Smooth muscle cell of the brain vasculature (primary cell): ENCODE measurements around the gene TJP2.

ENCODE experiments used
- DNase-seq: peaks from one replicate; pipeline ENCODE4 v3.0.0-alpha.2; 2012; ENCODE audit warnings: low read depth, low spot score

TJP2 gene

DNA sequence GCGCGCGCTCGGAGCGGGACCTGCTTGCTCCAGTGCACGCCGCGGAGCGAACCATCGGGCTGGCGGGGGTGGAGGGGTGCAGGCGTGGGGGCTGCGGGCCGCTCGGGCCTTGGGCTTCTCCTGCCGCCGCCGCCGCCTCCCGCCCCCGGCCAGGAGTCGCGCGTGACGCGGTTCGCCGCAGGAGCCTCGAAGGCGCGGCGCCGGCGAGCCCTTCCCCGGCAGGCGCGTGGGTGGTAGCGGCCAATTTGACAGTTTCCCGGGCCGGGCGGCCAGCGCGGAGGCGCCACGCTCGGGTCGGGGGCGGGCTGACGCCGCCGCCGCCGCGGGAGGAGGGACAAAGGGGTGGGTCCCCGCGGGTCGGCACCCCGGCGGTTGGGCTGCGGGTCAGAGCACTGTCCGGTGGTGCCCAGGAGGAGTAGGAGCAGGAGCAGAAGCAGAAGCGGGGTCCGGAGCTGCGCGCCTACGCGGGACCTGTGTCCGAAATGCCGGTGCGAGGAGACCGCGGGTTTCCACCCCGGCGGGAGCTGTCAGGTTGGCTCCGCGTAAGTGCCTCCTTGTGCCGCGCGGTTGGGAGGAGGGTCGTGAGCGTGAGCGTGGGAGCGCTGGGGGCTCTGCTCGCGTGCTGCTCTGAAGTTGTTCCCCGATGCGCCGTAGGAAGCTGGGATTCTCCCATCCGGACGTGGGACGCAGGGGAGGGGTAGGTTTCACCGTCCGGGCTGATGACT, at the start of gene TJP2:
Gene TJP2 (plus strand): TSS at position 387 of the 725 bp plus-strand sequence. CDS start 96 bp downstream, at position 483.
- DNase-seq = no peak

DNA sequence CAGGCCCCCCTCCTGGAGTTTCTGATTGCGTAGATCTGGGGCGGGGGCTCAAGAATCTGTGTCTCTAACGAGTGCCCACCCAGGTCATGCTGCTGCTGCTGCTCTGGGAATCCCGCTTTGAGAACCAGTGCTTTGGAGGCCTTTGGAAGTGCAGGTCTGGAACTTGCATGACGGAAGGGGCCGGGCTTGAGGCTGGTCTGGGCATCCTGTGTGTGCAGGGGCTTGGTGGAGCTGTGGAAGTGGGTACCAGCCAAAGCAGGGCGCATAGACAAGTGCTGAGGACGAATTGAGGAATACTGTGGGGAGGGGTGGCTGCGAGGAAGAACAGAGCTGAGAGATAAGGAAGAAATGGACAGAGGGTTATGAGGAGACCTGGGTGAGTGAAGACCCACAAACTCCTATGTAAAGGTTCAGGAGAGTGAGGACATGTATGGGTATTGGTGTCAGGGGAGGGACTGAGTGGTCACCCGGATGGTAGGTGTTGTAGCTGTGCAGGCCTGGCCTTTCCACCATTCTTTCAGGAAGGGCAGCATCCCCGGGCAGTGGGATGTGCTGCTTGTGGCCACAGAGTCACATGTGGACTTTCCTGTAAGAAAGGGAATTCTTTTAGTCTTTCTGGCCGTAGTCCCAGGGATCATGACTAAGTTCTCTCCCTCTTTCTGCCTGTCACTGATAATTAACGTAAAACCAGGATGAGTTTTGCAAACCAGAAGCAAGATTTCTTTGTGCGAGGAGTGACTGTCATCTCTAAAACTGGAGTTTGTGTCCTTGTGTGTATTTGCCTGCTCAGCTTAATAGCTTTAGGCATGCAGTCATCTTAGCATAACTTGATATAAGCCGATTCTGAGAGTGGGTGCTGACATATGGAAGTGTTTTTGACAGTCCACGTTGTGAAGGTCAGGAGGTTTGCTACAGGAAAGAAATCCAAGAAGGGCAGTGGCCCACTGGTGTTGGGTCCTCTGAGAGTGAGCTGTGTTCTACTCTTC, 43.3 kb upstream of the TJP2 start:
- DNase-seq = no peak

DNA sequence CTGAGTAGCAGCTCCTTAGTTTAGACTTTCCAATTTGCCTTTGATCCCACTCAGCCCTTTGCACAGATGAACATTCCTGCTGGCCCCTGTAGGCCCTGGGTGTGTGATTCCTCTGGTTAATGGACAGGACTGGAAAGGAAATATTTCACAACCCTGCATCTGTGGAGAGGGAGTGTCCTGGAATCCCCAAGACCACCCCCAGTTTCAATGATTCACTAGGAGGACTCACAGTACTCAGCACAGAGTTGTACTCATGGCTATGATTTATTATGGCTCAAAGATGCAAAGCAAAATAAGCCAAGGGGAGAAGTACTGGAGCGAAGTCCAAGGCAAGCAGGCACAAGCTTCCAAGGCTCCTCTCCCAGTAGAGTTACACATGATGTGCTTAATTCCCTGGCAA, 42.4 kb upstream of the TJP2 start:
- no peak for DNase-seq

DNA sequence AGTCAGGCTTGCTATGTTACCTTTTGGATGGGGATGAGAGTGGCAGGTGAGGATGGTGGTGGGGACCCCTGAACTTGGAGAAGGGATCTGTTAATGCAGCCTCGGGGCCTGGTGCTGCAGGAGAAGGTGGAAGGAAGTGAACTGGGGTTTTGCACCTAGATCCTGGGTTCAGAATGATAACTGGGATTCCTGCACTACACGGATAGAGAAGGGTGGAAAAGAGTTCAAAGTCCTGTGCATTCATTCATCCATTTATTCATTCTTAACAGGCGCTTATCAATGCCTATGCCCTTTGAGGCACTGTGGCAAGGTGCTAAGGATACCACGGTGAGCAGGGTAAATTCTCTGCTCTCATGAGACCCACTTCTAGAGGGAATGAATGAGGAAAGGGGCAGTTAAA, 41.7 kb upstream of the TJP2 start:
- no peak for DNase-seq

DNA sequence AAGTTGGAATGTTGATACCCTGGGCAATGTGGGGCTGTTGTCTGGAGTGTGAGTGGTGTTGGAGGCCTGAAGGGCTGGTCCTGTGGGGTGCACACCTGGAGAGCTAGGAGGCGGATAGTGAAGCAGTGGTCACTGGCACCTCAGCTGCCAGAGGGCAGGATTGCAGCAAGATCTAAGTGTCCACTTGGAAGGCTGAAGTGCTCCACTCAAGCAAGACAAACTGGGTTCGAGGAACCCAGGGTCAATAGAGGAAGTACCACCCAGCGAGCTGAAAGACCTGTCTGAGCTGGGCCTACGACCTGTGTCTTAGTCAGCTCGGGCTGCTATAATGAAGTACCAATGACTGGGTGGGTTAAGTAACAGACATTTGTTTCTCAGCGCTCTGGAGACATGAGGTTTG, 39.7 kb upstream of the TJP2 start:
- DNase-seq = no peak

DNA sequence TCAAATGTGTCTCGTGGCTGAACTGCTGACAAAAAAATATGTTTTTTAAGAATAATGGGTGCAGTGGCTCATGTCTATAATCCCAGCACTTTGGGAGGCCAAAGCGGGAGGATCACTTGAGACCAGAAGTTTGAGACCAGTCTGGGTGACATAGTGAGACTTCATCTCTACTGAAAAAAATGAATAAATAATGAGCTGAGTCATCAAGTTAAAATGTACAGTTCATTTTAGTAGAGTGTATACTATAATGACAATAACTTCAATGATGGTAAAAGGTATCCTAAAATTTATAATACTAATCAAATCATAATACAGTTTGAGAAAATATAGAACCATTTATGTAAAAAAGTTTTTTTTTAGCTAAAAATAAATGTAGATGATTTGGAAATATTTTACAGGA, 37.9 kb upstream of the TJP2 start:
- no peak for DNase-seq

DNA sequence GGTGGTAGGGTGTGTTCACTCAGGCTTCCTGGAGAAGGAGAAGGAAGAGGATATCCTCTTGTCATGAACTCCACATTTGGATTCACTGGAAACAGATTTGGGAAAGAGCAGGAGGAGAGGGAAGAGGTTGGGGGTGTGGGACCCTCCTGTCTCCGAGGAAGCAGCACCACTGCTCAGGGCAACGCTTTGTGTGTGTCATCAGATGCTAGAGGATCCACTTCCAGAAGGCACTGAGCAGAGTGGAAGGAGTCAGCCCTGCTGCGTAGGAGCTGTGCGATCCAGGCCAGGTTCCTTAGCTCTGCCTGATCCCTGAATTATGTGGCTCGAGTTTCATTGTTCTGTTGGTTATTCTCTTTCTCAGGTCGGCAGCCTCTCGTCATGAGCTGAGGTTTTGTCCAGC, 37.3 kb upstream of the TJP2 start:
- DNase-seq = no peak

DNA sequence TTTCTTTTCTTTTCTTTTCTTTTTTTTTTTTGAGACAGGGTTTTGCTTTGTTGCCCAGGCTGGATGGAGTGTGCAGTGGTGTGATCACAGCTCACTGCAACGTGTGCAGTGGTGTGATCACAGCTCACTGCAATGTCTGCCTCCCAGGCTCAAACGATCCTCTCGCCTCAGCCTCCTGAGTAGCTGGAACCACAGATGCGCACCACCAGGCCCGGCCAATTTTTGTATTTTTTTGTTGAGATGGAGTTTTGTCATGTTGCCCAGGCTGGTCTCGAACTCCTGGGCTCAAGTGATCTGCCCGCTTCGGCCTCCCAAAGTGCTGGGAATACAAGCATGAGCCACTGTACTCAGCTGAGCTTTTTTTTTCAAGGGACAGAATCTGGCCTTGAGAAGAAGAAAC, 36.8 kb upstream of the TJP2 start:
- DNase-seq = no peak

DNA sequence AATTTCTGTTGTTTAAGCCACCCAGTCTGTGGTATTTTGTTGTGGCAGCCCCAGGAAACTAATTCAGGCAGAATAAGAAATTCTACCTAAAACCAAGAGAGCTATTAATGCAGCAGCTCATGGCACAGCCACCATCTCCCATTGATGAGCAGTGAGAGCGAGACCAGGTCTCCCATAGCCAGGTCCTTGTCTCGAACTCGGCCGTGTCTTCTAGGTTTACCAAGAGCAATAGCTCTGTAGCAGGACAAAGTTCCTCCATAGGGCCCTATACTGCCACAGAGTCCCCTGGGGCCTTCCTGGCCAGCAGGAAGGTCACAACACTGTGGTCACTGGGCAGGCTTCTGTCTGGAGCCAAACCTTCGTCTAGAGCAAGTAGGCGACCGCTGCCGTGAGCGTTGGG, 34.5 kb upstream of the TJP2 start:
- no peak for DNase-seq

DNA sequence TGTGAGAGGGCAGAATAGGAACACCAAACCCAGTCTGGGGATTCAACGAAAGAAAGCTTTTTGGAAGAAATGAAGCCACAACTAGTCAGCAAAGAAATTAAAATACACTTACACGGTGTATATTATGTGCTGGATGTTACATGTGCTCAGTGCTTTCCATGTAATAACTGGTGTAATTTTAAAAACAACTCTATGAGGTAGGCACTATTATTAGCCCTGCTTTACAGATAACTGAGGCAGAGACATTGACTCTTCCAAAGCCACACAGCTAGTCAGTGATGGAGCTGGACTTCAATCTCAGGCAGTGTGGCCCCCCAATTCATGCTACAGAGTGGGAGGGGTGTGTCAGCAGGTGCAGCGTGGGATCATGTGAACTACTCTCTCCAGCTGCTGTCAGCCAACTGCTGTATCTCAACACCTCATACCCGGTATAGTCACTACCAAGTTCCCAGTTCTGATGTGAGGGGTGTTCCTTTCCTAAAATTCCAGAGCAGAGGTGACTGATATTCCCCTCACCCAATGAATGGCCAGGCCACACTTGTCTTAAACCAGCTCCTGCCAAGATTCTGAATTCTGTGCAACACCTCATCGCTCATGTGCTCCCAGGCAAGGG, 33.8 kb upstream of the TJP2 start:
- DNase-seq = no peak

DNA sequence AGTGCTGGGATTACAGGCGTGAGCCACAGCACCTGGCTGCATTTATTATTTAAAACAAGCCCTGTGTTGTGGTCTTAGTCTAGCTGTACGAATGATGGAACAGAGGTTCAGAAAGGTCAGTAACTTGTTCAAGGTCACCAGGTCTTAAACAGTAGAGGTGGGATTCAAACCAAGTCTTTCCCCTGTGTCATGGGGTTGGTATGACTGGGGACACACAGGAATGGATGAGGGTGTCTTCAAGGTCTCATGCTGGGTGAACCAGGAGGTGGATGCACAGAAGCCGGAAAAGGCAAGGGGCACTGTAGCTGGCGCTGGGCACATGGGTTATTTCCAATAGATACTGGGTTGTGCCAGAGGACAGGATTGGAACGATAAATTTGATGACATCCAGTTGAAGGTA, 32.2 kb upstream of the TJP2 start:
- no peak for DNase-seq

DNA sequence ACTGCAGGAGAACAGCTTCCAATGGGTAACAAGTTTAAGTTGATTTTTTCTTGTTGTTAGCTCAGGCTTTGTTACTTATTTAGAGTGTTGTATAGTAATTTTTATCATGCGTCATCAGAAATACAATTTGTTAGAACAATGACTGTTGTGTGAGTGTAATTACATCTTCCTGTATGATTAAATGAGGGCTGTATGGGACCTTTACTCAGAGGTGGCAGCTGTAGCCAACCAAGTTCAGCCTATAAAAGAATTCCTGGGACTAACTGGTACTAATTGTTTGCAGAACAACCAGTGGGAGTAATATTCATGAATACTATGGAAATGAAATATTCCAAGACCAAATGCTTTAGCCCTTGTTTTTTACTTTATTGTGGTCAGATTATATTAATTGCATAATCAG, 30.8 kb upstream of the TJP2 start:
- DNase-seq = no peak

DNA sequence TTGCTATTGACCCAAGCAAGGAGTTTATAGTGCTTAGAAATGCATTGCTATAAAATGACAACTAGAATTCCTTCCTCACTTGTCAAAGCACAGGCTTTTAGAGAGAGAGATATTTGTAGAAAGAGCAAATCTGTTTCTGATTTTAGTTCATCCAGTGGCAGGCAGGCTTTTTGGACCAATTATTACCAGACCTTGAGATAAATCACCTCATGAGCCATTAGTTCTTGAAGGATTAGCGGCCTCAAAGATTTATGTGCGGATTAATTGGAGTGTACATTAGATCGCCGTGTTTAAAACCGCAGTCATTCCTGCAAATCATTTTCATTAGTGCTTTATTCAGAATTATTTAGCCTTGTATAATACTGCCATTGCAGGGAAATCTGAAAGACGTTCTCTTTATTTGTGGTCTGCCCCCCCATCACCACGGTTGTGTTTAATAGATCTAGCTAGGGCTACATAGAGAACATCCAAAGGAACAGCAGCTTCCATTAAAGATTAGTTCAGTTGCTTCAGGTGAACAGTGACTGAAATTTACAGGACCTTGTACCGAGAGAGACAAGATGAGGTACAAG, 28.8 kb upstream of the TJP2 start:
- DNase-seq = no peak

DNA sequence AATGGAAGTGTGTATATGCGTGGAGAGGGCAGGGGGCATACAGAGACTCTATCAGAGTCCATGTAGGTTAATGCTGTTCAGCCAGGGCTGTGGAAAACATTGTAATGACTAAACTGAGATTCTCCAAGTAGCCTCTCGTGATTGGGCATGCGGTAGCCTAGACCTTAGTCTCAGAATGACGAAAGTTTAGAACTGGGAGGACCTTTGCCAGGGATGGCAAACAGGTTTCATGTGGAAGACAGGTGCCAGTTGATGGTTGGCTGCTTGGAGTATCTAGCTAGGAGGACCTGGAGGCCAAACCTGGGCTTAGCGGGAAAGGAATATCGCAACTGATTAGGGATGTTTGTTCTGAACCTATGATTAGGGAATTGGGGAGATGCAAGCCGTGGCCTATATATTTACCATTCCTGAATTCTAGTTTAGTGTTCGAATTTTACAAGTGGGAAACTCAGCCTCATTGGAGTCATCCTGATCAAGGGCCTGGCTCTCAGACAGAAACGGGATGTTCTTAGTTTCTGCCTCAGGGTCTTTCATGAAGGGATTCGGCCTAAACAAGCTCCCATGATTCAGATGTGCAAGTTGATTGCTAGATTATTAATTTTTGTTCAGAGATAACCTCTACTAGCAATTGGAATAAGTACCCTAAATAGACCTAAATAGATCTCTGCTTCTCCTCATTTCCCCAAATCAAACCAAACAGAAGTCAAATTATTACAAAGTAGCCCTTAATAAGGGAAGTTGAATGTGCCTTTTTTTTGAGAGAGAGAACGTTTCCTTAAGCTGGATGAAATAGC, 26.8 kb upstream of the TJP2 start:
- DNase-seq = no peak

DNA sequence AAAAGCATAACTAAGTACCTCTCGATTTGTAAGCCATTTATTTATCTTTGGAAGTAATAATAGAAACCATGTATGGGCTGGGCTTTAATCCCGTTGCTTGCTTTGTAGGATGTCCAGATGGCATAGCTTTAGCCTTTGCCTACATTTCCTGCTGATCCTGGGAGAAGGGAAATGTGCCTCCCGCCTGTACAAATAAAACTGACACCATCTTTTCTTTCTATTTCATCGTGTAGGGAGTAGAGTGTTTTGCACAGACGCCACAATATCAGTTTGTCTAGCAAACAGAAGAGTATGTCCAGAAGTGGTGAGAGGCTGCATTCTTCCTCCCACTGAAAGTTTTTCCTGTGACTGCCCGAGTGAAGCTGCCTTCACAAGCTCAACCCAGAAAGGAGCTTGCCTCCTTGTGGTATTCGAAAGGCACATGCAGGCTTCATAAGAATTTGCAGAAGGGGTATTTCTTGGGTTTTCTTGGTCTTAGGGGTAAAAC, 24.7 kb upstream of the TJP2 start:
- DNase-seq = peak; percentile 45

DNA sequence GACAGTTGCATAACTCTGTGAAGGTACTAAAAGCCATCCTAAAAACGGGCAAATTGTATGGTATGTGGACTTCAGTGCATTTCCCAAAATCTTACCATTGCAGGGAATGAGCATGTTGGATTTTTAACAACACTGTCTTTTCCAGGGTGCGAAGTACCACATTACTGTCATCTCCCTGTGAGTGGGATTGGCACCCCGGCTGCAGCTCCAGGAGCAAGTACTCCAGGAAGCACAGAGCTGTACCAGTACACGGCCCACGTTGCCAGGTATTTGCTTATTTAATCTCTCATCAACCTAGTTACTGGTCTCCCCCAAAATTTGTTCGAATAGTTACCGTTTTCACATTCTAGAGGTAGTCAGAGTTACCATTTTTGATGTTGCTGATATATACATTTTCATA, 22.6 kb upstream of the TJP2 start:
- DNase-seq = no peak

DNA sequence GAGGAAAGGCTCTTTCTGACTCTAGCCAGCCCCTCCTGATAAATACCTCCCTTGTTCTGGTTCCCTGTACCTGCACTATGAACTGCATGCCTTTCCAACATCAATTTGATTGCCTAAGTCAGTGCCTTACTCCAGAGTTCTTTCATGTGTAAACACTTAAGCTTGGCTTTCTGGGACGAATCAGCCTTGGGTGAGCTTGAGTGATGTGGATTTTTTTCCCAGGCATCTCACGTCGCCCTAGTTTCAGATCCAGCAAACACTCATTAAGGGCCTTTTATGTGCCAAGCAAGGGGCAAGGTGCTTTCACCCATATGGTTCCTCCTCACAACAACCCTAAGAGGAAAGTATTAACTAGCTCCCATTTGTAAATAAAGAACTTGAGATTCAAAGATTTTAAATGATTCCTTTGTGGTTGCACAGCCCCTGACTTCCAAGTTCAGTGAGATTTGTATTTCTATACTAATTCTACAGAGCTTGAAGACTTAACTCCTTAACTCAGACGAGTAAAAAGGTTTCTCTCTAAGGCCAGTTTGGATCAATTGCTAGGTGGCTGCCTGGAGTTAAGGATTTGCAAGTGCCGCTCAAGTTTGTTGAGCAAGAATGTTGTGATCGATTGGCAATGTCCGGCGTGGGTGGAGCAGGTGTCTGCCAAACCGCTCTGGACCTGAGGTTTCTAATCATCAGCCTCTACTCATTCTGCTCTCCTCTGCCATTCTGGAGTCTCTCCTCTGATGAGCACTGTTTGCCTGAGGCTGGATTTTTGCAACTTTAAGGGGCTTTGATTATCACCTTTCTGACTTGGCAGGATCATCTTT, 20.2 kb upstream of the TJP2 start:
- no peak for DNase-seq

DNA sequence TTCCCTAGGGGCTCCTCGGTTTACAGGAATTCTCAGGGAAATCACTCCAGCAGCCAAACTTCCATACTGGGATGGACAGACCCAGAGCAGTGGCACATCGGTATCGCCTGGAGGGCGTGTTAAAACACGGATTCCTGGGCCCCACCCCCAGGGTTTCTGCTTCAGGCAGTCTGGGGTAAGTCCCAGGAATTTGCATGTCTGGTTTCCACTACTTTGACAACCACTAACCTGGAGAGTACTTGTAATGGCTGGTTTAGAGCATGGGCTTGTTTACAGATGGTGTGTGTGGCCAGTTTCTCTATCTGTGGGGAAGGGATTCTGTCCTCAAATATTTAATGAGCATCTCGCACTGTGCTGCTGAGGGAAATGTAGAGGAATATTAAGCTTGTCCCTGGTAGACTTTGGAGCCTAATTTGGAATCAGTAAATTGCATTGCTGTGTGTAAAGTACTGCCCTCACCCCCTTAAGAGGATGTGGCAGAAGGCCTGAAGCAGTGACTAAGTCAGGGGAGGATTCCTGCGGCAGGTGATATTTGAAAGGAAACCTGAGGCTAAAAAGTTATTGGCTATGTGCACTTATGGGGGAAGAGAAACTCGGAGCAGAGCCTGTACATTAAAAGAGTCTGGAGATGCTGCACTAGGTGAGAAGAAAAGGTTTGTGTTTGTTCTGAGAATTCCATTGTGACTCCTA, 18.6 kb upstream of the TJP2 start:
- no peak for DNase-seq

DNA sequence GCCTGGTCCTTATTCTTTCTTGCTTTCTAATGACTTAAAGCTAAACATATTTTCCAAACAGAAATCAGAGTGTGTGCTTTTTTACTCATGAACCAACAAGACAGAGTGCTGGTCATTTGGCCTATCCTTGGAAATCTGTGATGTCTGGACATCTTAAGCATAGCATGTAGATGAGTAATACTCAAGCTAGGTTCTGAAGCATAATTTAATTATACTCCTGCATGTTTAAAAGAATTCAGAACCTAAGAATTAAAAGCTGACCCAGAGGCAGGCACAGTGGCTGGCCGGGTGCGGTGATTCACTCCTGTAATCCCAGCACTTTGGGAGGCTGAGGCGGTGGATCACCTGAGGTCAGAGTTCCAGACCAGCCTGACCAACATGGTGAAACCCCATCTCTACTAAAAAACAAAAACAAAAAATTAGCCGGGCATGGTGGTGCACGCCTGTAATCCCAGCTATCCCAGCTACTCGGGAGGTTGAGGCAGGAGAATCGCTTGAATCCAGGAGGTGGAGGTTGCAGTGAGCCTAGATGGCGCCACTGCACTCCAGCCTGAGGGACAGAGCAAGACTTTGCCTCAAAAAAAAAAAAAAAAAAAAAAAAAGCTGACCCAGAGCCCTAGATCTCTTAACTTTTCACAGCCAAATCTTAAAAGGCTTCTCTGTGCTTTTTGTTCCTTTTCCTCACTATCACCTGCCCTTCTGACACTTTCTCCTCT, 16.2 kb upstream of the TJP2 start:
- DNase-seq = no peak
